NCI-H2196 treated with DMSO at 0.1 percent for 48 hours (cell line): Measurements from ENCODE around the gene IGSF11.
"Not testable (repeated sequence)": the region's sequence is repeated elsewhere in the genome, so short reads cannot be mapped to it uniquely, and the experiment has no call there.

Experiments used
- DNase-seq: peaks from one replicate; lab custom pipeline; 2025; ENCODE audit not compliant: unreplicated experiment; lab: John Stamatoyannopoulos, UW

IGSF11 gene

GRCh38 chr3:118889691-118890090, 145.0 kb downstream of the IGSF11 start:
- no peak for DNase-seq

- no peak for DNase-seq
Measured at GRCh38 chr3:118886708-118887107, 147.9 kb downstream of the IGSF11 start.

- DNase-seq = peak; percentile 8
Measured at GRCh38 chr3:118884748-118885206, 149.9 kb downstream of the IGSF11 start.

GRCh38 chr3:118882353-118882947, 152.2 kb downstream of the IGSF11 start:
- DNase-seq = peak; percentile 35

GRCh38 chr3:118868051-118868450, 166.6 kb downstream of the IGSF11 start:
- no peak for DNase-seq

GRCh38 chr3:118863731-118864322, 170.8 kb downstream of the IGSF11 start:
- no peak for DNase-seq

GRCh38 chr3:118859950-118860349, 174.7 kb downstream of the IGSF11 start:
- DNase-seq = no peak

- DNase-seq = not testable (repeated sequence)
Measured at GRCh38 chr3:118851466-118852193, 183.0 kb downstream of the IGSF11 start.

GRCh38 chr3:118850687-118851086, 184.0 kb downstream of the IGSF11 start:
- DNase-seq = no peak
